Stimulated activated CD4-positive, alpha-beta T cell treated with anti-CD3 and anti-CD28 coated beads, Interleukin-12 subunit alpha, Interleukin-12 subunit beta, amount 100 ng/mL, for 24 hours (primary cell): ENCODE data around the gene REV3L.
"Not testable (repeated sequence)": the region's sequence is repeated elsewhere in the genome, so short reads cannot be mapped to it uniquely, and the experiment has no call there.

Experiments
- DNase-seq, 2 experiments: peaks; one replicate each; pipeline ENCODE4 v3.0.0-alpha.2; 2020; ENCODE audit warnings: low read depth in 2 of 2

The REV3L gene

GRCh38 chr6:111499269-111499793 is 16.3 kb upstream of the REV3L start:
- DNase-seq = no peak

DNA sequence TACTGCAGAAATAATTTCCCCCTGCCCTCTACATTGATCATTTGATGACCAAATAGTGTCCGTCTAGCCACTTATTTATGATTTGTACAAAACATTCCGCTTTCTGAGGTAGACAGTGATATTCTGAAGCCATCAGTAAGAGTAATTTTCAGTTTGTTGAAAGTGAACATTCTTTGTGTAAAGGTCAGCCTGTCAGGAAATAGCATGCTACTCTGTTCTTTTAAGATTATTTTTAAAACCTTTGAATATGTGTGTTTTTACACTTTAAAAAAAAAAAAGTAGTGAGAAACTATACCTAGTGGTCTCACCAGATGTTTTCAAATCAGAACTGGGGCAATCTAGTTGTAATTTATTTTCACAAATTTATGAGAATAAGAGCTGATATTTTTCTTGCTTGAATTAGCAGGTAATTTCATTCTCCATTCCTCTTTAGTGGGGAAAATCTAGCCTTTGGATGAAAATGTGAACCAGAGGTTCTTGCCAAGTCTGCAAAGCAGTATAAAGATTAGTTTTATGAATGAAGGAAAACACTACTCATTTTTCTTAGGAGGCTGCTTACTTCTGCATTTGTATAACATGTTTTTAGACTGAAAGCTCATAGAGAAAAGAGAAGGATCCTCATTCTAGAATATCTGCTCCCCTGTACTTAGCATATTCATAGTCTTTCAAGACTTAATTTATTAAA is 12.1 kb upstream of the REV3L start:
- no peak for DNase-seq

- no peak for DNase-seq
Measured at GRCh38 chr6:111492499-111492898, 9.5 kb upstream of the REV3L start.

DNA sequence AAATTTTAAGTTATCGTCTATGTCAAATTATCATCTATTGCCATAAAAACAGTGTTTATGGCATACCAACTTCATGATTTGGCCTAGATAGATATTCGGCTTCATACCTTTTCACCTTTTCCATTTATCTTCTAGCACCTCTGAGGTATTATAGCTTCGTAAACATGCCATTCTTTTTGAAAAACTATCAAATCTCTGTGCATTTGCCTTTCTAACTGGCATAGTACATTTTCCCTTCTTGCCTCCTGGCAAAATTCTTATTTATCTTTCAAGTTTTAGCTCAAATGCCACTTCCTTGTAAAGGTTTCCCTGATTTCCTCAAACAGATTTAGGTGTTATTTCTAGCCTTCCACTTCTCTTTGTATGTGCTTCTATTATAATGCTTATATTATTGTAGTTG is 7.0 kb upstream of the REV3L start:
- no peak for DNase-seq

DNA sequence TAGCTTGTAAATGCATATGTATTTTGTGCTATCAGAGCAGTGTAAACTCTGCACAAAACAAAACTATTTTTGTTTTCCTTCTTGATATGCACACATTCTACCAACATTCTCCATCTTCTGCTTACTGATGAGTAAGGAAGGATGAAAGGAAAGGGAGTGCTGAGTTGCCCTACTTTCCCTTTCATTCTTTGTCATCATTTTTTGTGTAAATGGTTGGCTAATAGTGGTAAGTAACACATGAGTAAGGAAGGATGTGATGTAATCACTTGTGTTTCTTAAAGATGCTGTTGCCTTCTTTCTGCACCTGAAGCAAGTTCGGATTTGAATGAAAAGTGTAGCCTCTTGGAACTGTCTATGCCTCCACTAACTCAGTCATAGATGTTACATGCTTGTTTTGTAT is 4.6 kb upstream of the REV3L start:
- DNase-seq = no peak

GRCh38 chr6:111486921-111487320 is 3.9 kb upstream of the REV3L start:
- DNase-seq = no peak

- DNase-seq = no peak
Measured at GRCh38 chr6:111486475-111486874, 3.5 kb upstream of the REV3L start.

GRCh38 chr6:111485342-111485741 is 2.3 kb upstream of the REV3L start:
- DNase-seq = no peak

DNA sequence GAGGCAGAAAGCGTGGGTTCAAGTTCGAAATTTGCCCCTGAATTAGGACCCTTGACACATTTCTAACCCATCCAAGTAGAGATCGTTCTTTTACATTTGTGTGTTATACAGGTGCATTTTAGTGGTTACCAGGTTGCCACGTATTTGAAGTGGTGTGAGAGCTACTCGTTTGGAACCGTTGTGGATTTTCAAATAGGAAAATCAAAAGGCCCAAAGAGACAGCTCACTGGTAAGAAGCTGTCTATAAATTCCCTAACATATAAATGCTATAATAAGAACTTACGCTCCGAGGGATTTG is 1.6 kb upstream of the REV3L start:
- no peak for DNase-seq

DNA sequence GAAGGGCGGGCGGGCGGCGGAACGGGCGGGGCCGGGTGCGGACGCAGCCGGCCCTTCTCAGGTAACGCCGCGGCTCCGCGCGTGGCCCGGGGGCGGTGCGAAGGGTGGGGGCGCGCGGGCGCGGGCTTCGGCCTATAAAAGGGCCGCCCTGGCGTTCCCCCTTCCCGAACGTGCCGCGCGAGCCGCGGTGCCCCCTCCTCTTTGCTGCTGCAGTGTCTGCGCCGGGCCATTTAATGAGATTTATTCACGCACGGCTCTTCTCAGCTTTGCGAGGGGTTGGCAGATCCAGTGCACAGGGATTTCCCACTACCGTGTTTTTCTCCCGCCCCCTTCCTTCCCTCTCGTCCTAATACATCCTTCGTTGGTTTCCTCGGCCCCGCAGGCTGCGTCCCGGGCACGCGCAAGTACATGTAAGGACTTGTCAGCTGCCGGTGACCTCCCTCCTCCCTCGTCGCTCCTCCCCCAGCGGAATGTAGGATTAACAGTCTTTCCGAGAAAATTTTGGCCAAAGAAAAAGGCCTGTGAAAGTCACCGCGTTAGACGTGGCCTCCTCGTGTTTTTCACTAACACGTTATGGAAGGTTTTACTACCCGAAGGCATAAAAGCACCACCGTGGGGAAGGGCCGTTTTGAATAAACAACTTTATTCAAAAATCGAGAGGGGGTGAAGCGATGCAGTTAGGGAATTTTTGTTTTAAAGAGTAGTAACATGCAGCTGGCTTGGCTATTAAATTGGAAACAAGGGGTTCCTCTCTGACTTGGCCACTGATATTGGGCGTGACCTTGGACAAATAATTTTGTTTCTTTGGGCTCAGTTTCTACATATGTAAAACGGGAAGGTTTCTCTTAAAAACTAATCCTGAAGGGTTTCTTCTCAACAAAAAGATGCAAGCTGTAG is 966 bp upstream of the REV3L start:
- peak; percentile 64 to 83 for DNase-seq

DNA sequence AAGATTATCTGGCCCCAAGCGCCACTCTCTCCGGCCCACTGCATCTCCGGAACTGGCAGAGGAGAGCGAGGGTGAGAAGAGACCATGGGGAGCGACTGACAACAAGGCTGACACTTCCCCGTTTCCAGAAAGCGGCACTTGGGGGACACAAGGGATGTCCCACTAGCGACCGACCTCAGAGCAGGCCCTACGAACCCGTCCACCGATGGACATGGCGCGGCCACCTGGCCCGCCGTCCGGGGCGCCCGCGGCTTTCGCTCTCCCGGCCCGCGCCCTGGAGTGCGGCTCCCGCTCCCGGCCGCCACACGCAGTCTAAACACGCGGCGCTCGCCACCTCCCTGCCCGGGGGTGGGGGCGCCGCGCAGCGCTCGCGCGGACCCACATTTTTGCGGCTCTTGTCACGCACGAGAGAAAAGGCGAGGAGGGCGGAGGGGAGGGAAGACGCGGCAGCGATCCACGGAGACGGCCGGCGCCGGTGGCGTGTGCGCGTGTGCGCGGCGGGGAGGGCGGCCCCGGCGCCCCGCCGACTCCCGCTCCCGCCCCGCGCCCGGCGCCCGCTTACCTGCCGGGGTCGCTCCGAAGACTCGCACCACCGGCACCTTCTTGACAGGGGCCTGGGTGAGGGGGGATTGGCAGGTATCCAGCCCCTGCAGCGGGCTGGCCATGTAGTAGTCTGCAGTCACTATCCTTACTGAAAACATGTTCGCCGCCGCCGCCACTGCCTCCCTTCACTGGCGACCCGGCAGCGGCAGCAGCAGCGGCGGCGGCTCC is 645 bp downstream of the REV3L start:
- peak; percentile 24 to 29 for DNase-seq

- no peak for DNase-seq
Measured at GRCh38 chr6:111481836-111482187, 1.2 kb downstream of the REV3L start.

- DNase-seq = no peak
Measured at GRCh38 chr6:111480988-111481822, 1.8 kb downstream of the REV3L start.

DNA sequence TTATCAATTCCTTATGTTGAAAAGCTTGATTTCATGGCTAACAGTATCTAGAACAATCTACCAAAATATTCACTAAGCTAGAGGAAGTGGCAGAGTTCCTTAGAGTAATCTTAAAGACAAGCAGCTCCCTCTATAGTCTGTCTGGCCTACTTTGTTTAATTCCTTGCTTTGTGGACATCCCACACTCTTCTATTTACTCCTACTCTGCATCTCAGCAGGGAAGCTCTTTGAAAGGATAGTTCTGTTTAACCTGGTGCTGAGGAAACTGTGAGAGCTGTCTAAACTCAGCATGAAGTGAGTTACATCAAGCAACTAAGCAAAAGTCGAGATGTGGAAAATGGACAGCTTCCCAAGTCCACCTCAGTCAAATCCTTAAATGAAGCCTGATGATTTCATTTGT is 4.3 kb downstream of the REV3L start:
- no peak for DNase-seq

DNA sequence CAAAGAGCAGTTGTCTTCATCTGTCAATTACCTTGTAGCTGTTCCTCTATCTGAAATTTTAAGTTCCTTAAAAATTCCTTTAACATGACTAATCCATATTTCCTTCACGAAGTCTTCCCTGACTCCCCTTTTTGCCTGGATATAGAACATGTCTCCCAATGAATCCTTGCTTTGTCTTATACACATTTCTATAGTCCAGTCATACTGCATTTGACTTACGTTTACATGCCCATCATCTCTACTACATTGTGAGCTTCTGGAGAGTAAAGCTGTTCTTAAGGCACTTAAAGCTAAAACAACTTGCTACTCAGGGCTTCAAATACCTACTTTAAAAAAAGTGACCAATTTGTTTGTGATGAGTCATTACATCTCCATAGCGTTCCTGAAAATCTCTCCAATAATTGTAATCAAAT is 4.9 kb downstream of the REV3L start:
- no peak for DNase-seq

DNA sequence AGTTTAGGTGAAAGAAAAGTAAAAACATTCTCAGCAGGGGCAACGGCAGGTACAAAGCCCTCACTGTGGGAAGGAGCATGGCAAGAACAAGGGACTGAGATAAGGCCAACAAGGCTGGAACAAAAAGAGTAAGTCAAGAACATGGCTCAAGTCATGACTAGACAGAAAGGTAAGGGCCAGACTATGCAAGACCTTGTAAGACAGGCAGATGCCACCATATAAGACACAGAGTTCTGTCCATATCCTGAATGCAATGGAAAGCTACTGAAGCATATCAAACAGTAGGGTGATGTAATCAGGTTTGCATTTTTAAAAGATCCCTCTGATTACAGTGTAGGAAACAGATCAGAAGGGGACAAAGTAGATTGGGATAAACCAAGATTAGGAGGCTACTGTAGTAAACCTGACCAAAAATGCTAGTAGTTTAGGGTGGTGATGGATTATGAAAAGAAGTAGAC is 5.5 kb downstream of the REV3L start:
- DNase-seq = no peak

DNA sequence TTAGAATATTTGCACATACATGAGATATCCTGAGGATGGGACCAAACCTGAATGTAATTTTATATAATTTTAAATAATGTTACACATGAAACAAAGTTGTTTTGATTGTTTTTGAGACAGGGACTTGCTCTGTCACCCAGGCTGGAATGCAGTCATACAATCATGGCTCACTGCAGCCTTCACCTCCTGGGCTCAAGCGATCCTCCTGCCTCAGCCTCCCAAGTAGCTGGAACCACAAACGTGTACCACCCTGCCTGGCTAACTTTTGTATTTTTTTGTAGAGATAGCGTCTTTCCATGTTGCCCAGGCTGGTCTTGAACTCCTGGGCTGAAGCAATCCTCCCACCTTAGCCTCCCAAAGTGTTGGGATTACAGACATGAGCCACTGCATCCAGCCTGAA is 7.0 kb downstream of the REV3L start:
- DNase-seq = not testable (repeated sequence)

DNA sequence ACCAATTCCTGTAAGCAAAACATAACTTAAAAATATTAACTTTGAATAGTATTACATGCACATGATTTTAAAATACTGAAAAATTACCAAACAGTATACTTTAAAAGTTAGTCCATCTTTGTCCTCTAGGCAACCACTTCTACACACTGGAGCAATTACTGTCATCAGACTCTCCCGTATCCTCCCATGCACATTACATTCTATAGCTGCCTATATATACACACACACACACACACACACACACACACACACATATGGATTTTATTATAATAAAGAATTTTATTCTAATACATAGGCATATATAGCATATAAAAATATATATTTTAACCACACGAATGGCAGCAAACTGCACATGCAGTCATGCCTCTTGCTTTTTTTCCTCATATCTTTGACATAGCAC is 8.2 kb downstream of the REV3L start:
- no peak for DNase-seq

DNA sequence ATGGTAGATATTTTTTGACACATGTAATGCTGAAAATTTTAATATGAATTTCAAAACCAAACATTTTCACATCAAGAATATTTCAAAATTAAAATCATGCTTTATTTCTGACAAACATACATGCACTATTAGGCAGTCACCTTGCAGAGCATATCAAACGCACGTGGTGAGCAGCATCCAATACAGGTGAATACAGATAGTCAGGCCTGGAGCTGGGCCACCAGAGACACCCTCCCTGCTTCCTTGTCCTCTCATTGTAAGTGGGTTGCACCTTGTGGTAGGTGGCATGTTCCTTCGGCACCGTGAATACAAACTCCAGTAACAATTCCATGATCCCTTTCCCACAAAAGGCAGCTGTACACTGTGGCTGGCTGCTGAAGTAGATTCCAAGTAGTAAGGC is 8.9 kb downstream of the REV3L start:
- no peak for DNase-seq

DNA sequence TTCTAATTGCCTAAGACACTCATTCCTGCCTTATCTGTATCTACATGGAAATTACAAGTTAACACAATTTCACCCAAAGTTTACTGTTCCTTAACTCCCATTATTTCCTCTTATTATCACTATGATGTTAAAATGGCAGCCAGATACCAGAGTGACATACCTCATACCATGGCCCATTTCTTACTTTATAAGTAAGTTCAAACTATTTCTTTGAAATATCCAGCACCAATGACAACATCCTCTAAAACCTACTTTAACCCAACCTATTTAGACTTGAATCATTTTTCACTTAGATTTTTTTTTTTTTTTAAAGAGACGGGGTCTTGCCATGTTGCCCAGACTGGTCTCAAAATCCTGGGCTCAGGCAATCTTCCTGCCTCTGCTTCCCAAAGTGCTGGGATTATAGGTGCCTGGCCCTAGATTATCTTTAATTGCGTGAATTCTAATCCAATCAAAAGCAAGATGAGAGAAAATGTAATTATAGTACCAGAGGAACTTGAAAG is 10.0 kb downstream of the REV3L start:
- no peak for DNase-seq

DNA sequence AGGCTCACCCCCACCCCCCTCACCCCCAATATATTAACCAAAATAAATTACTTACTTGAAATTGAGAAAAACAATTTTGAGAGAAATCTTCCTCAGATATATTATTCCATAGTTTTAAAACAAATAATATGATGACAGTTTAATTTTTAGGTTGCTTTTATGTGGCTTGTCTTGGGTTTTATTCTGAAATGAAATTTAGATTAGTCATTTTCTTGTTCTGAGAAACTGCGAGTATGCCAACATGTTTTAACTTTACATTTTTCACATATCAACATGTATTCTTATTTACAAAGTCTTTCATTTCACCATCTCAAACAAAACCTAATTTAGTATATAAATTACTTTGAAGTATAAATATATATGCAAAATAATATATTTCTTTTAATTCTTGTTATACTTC is 11.1 kb downstream of the REV3L start:
- no peak for DNase-seq
